H1 (cell line): ENCODE measurements around the gene MED12L. TPM values are rescaled to one million over a fixed set of nuclear protein-coding genes. Genes with fewer than 3 reads are reported as not detected.

Experiments
- CBX8 ChIP-seq: fragments of 300-800, 300-1000 bp; sonication (generic); IDR thresholded peaks from 2 replicates; pipeline ENCODE4 v1.7.1; 2016; ENCODE audit warnings: low read depth, low read length, borderline replicate concordance
- polyA plus RNA-seq, 7 experiments: library from polyadenylated mRNA; depleted of rRNA in 3 of 7; stranded (reverse) in 5 of 7; unstranded in 2 of 7; fragments of >200 nt in 5 of 7; fragments of 200-250 nt in 2 of 7; gene quantifications; 1 replicate in 5 of 7; 2 replicates in 1 of 7; 4 replicates in 1 of 7; pipeline versions ENCODE4 v1.2.1 to v1.2.3, GENCODE V29; 2011 to 2013; ENCODE audit warnings: missing spikeins in 2 of 7, mixed read lengths in 2 of 7
- total RNA-seq: library from RNA; stranded (reverse); fragmentation: NEBNext Ultra II Directional; extraction: Animal tissue kit (Norgen Biotek cat#: 25700); gene quantifications from 2 replicates; pipeline ENCODE4 v1.2.1, GENCODE V29; 2021

Gene MED12L
- total and polyA plus RNA-seq, 2 of the 8 experiments (the other 6 are each of a cell fraction or from before 2014, with no cell fraction given), result 3.6 to 26.2 TPM

DNA sequence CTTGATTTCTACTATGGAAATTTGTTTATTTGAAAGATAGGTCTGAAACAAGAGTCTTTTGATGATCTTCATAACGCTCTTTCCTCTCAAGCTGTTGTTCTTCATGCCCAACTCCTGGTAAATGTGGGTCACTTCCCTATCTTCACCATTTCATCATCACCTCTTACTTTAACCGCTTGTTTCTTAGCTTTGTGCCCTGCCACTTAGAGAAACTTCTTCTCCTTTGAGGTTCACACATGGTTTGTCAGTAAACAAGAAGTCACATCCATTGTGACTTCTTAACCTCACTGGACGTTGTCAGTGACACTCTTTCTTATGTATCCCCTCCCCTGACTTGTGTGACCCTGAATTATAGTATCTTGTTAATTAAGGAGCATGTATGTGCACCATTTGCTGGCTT lies 260.8 kb downstream of the MED12L start (continued):
- TF ChIP-seq CBX8, result no peak
